ENCODE results near the gene PELO. TPM values are rescaled to one million over a fixed set of nuclear protein-coding genes. Genes with fewer than 3 reads are reported as not detected.

Gene PELO
- total and polyA plus RNA-seq, 2 donors (not counting 1 experiment from before 2014, with no cell fraction given) = 2.2 to 5.8 TPM

DNA sequence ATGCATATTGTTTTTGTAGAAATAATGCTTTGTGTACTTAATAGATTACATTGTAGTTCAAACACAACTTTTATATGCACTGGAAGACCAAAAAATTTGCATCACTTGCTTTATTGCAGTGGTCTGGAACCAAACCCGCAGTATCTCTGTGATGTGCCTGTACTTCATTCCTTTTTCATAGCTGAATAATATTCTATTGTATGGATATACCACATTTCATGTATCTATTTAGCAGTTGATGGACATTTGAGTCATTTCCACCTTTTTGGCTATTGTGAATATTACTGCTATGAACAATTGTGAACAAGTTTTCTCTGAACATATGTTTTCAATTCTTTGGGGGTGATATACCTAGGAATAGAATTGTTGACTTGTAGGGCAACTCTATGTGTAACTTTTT lies 40.1 kb downstream of the PELO start:
- H2AFZ ChIP-seq (ENCODE audit: insufficient read depth, low read depth, low read length, poor library complexity, severe bottlenecking) = no peak overlapping the region
- DNase-seq (no peak), ATAC-seq (ENCODE audit: low read depth) (no peak)
- H3K4me2 ChIP-seq (replicated peaks; ENCODE audit: low read depth, low read length, poor library complexity, severe bottlenecking) = no peak overlapping the region
- no peak overlapping the region for H3K27ac ChIP-seq (ENCODE audit: low read length in 2 of 2)
- H3K4me1 ChIP-seq (ENCODE audit: control insufficient read depth in 2 of 2, insufficient read depth in 2 of 2, low read length in 2 of 2) = no peaks in the 10 kb centered on the region
- TF ChIP-seq, protein P1, sequence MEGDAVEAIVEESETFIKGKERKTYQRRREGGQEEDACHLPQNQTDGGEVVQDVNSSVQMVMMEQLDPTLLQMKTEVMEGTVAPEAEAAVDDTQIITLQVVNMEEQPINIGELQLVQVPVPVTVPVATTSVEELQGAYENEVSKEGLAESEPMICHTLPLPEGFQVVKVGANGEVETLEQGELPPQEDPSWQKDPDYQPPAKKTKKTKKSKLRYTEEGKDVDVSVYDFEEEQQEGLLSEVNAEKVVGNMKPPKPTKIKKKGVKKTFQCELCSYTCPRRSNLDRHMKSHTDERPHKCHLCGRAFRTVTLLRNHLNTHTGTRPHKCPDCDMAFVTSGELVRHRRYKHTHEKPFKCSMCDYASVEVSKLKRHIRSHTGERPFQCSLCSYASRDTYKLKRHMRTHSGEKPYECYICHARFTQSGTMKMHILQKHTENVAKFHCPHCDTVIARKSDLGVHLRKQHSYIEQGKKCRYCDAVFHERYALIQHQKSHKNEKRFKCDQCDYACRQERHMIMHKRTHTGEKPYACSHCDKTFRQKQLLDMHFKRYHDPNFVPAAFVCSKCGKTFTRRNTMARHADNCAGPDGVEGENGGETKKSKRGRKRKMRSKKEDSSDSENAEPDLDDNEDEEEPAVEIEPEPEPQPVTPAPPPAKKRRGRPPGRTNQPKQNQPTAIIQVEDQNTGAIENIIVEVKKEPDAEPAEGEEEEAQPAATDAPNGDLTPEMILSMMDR (IDR thresholded peaks at IDR 0.05) = no peak
- no peak for TF ChIP-seq EZH2 (IDR thresholded peaks at IDR 0.05; ENCODE audit: borderline replicate concordance, insufficient read depth, low read depth, low read length, poor library complexity, severe bottlenecking)
- intact Hi-C loops (cut with micrococcal nuclease) = no loop called here
- H3K4me1 Mint-ChIP-seq = no peaks in the 10 kb centered on the region
- WGBS (ENCODE audit: insufficient coverage) = no CpG with 5 or more reads among the region's 1 CpG
- no peaks in the 10 kb centered on the region for H3K36me3 ChIP-seq (replicated peaks in 1 of 2; ENCODE audit: control extremely low read depth in 1 of 2, control insufficient read depth in 1 of 2, extremely low read depth in 1 of 2, insufficient read depth in 2 of 2, low read length in 1 of 2)
- H3K9me3 Mint-ChIP-seq (ENCODE audit: insufficient read depth) = no peaks in the 10 kb centered on the region
- no peak overlapping the region for H3K4me3 Mint-ChIP-seq
- H3K4me3 ChIP-seq (ENCODE audit: control extremely low read depth in 1 of 5, extremely low read depth in 1 of 5, insufficient read depth in 1 of 5, low read depth in 2 of 5, low read length in 4 of 5) = no peak overlapping the region
- H3K27me3 Mint-ChIP-seq = no peaks in the 10 kb centered on the region
- POLR2A ChIA-PET = no interaction called here
- CTCF ChIA-PET = no interaction called here
- H3K79me2 ChIP-seq (ENCODE audit: control insufficient read depth, insufficient read depth, low read length) = no peaks in the 10 kb centered on the region
- H3K9me3 ChIP-seq (ENCODE audit: control extremely low read depth in 1 of 3, control insufficient read depth in 2 of 3, insufficient read depth in 1 of 3, low read length in 2 of 3) = peaks cover 0 to 2% (median 0%) of the 10 kb centered on the region in 3 donors
- no peaks in the 10 kb centered on the region for H4K20me1 ChIP-seq (ENCODE audit: control insufficient read depth, insufficient read depth, low read length, poor library complexity, severe bottlenecking)
- H3K9ac ChIP-seq (ENCODE audit: low read length) = no peak overlapping the region
- H3K27ac Mint-ChIP-seq = no peak overlapping the region
- no peaks in the 10 kb centered on the region for H3K27me3 ChIP-seq (replicated peaks in 1 of 4; ENCODE audit: control extremely low read depth in 1 of 4, control insufficient read depth in 3 of 4, insufficient read depth in 4 of 4, low read length in 3 of 4)

DNA sequence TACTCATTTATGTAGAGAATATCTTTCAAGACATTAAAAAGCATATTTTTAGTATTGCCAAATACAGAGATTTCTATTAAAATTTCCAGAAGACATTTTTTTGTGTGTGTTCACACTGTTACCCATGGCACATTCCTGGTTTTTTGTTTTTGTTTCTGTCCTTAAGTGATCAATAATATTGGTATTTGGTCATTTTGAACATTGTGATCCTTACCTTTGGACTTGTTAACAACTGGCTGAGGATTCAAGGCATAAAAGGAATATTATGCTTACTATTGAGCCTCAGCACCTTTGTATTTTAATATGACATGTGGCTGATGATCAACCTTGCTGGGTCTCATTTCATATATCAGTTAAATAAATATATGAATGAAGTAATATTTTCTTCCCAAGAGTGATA lies 41.9 kb downstream of the PELO start:
- Histone ChIP-seq H3K4me1 (ENCODE audit: control insufficient read depth in 2 of 2, insufficient read depth in 2 of 2, low read length in 2 of 2) (no peaks in the 10 kb centered on the region), H3K27ac (ENCODE audit: low read length in 2 of 2) (no peak overlapping the region), H2AFZ (ENCODE audit: insufficient read depth, low read depth, low read length, poor library complexity, severe bottlenecking) (no peak overlapping the region), H3K9ac (ENCODE audit: low read length) (no peak overlapping the region), H3K4me3 (ENCODE audit: control extremely low read depth in 1 of 5, extremely low read depth in 1 of 5, insufficient read depth in 1 of 5, low read depth in 2 of 5, low read length in 4 of 5) (no peak overlapping the region), H3K79me2 (ENCODE audit: control insufficient read depth, insufficient read depth, low read length) (no peaks in the 10 kb centered on the region), H3K4me2 (replicated peaks; ENCODE audit: low read depth, low read length, poor library complexity, severe bottlenecking) (no peak overlapping the region), H3K9me3 (ENCODE audit: control extremely low read depth in 1 of 3, control insufficient read depth in 2 of 3, insufficient read depth in 1 of 3, low read length in 2 of 3) (peaks cover 0 to 2% (median 0%) of the 10 kb centered on the region in 3 donors), H3K36me3 (replicated peaks in 1 of 2; ENCODE audit: control extremely low read depth in 1 of 2, control insufficient read depth in 1 of 2, extremely low read depth in 1 of 2, insufficient read depth in 2 of 2, low read length in 1 of 2) (no peaks in the 10 kb centered on the region), H3K27me3 (replicated peaks in 1 of 4; ENCODE audit: control extremely low read depth in 1 of 4, control insufficient read depth in 3 of 4, insufficient read depth in 4 of 4, low read length in 3 of 4) (no peaks in the 10 kb centered on the region), H4K20me1 (ENCODE audit: control insufficient read depth, insufficient read depth, low read length, poor library complexity, severe bottlenecking) (no peaks in the 10 kb centered on the region)
- ATAC-seq (ENCODE audit: low read depth) = no peak
- no peak for DNase-seq
- H3K27me3 Mint-ChIP-seq = peaks cover 1% of the 10 kb centered on the region
- TF ChIP-seq, protein P1 (IDR thresholded peaks at IDR 0.05) = no peak
- no peak for TF ChIP-seq EZH2 (IDR thresholded peaks at IDR 0.05; ENCODE audit: borderline replicate concordance, insufficient read depth, low read depth, low read length, poor library complexity, severe bottlenecking)
- no peak overlapping the region for H3K27ac Mint-ChIP-seq
- no peaks in the 10 kb centered on the region for H3K9me3 Mint-ChIP-seq (ENCODE audit: insufficient read depth)
- no peak overlapping the region for H3K4me3 Mint-ChIP-seq
- intact Hi-C loops (cut with micrococcal nuclease) = no loop called here
- H3K4me1 Mint-ChIP-seq = no peaks in the 10 kb centered on the region
- CTCF ChIA-PET = no interaction called here
- POLR2A ChIA-PET = no interaction called here
